ENCODE data around the gene TNNI3K.

TNNI3K gene

GRCh38 chr1:74356493-74356892 is 121.3 kb downstream of the TNNI3K start:
- Histone ChIP-seq H4K20me1 (ENCODE audit: control insufficient read depth, insufficient read depth, low read depth, low read length) (no peaks in the 10 kb centered on the region), H3K36me3 (ENCODE audit: control insufficient read depth, low read length) (no peaks in the 10 kb centered on the region), H3K4me1 (ENCODE audit: control insufficient read depth, low read length) (no peaks in the 10 kb centered on the region), H3F3A (ENCODE audit: control insufficient read depth, insufficient read depth) (no peaks in the 10 kb centered on the region), H3K4me3 (ENCODE audit: low read length) (no peak overlapping the region), H3K9me2 (replicated peaks; ENCODE audit: control insufficient read depth, low read length) (no peaks in the 10 kb centered on the region), H3K9me3 (ENCODE audit: control insufficient read depth, insufficient read depth, low read length) (no peaks in the 10 kb centered on the region), H3K27ac (ENCODE audit: low read depth, low read length) (no peak overlapping the region), H3K4me2 (ENCODE audit: low read length) (no peak overlapping the region), H3K79me2 (ENCODE audit: control insufficient read depth, low read length) (no peaks in the 10 kb centered on the region), H3K27me3 (ENCODE audit: control insufficient read depth, low read length) (no peaks in the 10 kb centered on the region)
- TF ChIP-seq EZH2phosphoT487 (IDR thresholded peaks at IDR 0.05; ENCODE audit: borderline replicate concordance, low read length): no peak

GRCh38 chr1:74357150-74357549 is 122.0 kb downstream of the TNNI3K start:
- Histone ChIP-seq H3K4me1 (ENCODE audit: control insufficient read depth, low read length) (no peaks in the 10 kb centered on the region), H3K27me3 (ENCODE audit: control insufficient read depth, low read length) (no peaks in the 10 kb centered on the region), H3K36me3 (ENCODE audit: control insufficient read depth, low read length) (no peaks in the 10 kb centered on the region), H4K20me1 (ENCODE audit: control insufficient read depth, insufficient read depth, low read depth, low read length) (no peaks in the 10 kb centered on the region), H3K4me3 (ENCODE audit: low read length) (no peak overlapping the region), H3F3A (ENCODE audit: control insufficient read depth, insufficient read depth) (no peaks in the 10 kb centered on the region), H3K4me2 (ENCODE audit: low read length) (no peak overlapping the region), H3K79me2 (ENCODE audit: control insufficient read depth, low read length) (no peaks in the 10 kb centered on the region), H3K9me2 (replicated peaks; ENCODE audit: control insufficient read depth, low read length) (no peaks in the 10 kb centered on the region), H3K27ac (ENCODE audit: low read depth, low read length) (no peak overlapping the region), H3K9me3 (ENCODE audit: control insufficient read depth, insufficient read depth, low read length) (no peaks in the 10 kb centered on the region)
- no peak for TF ChIP-seq EZH2phosphoT487 (IDR thresholded peaks at IDR 0.05; ENCODE audit: borderline replicate concordance, low read length)
- TF ChIP-seq CTCF (IDR thresholded peaks at IDR 0.05; ENCODE audit: low read depth, low read length, poor library complexity, severe bottlenecking): no peak

GRCh38 chr1:74357756-74358155 is 122.6 kb downstream of the TNNI3K start:
- Histone ChIP-seq H3F3A (ENCODE audit: control insufficient read depth, insufficient read depth) (no peaks in the 10 kb centered on the region), H4K20me1 (ENCODE audit: control insufficient read depth, insufficient read depth, low read depth, low read length) (no peaks in the 10 kb centered on the region), H3K4me2 (ENCODE audit: low read length) (no peak overlapping the region), H3K27me3 (ENCODE audit: control insufficient read depth, low read length) (no peaks in the 10 kb centered on the region), H3K9me3 (ENCODE audit: control insufficient read depth, insufficient read depth, low read length) (no peaks in the 10 kb centered on the region), H3K9me2 (replicated peaks; ENCODE audit: control insufficient read depth, low read length) (no peaks in the 10 kb centered on the region), H3K27ac (ENCODE audit: low read depth, low read length) (no peak overlapping the region), H3K36me3 (ENCODE audit: control insufficient read depth, low read length) (no peaks in the 10 kb centered on the region), H3K4me1 (ENCODE audit: control insufficient read depth, low read length) (no peaks in the 10 kb centered on the region), H3K4me3 (ENCODE audit: low read length) (no peak overlapping the region), H3K79me2 (ENCODE audit: control insufficient read depth, low read length) (no peaks in the 10 kb centered on the region)
- TF ChIP-seq CTCF (IDR thresholded peaks at IDR 0.05; ENCODE audit: low read depth, low read length, poor library complexity, severe bottlenecking) (no peak), EZH2phosphoT487 (IDR thresholded peaks at IDR 0.05; ENCODE audit: borderline replicate concordance, low read length) (no peak)

GRCh38 chr1:74362691-74363090 is 127.5 kb downstream of the TNNI3K start:
- Histone ChIP-seq H3K4me2 (ENCODE audit: low read length) (no peak overlapping the region), H3K4me3 (ENCODE audit: low read length) (no peak overlapping the region), H3K27me3 (ENCODE audit: control insufficient read depth, low read length) (no peaks in the 10 kb centered on the region), H3K36me3 (ENCODE audit: control insufficient read depth, low read length) (no peaks in the 10 kb centered on the region), H3F3A (ENCODE audit: control insufficient read depth, insufficient read depth) (no peaks in the 10 kb centered on the region), H4K20me1 (ENCODE audit: control insufficient read depth, insufficient read depth, low read depth, low read length) (no peaks in the 10 kb centered on the region), H3K27ac (ENCODE audit: low read depth, low read length) (no peak overlapping the region), H3K9me3 (ENCODE audit: control insufficient read depth, insufficient read depth, low read length) (no peaks in the 10 kb centered on the region), H3K4me1 (ENCODE audit: control insufficient read depth, low read length) (no peaks in the 10 kb centered on the region), H3K9me2 (replicated peaks; ENCODE audit: control insufficient read depth, low read length) (no peaks in the 10 kb centered on the region), H3K79me2 (ENCODE audit: control insufficient read depth, low read length) (no peaks in the 10 kb centered on the region)
- TF ChIP-seq CTCF (IDR thresholded peaks at IDR 0.05; ENCODE audit: low read depth, low read length, poor library complexity, severe bottlenecking) (no peak), EZH2phosphoT487 (IDR thresholded peaks at IDR 0.05; ENCODE audit: borderline replicate concordance, low read length) (no peak)

Data from DOHH2 (cell line).